ENCODE measurements around the gene ARHGAP5.

DNA sequence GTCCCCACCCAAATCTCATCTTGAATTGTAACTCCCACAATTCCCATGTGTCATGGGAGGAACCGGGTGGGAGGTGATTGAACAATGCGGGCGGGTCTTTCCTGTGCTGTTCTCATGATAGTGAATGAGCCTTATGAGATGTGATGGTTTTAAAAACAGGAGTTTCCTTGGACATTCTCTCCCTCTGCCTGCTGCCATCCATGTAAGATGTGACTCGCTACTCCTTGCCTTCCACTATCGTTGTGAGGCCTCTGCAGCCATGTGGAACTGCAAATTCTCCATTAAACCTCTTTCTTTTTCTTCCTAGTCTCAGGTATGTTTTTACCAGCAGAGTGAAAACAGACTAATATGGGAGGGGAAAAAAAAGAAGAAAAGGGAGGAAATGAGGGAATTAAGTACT, 22.6 kb upstream of the ARHGAP5 start:
- TF ChIP-seq, protein P1, sequence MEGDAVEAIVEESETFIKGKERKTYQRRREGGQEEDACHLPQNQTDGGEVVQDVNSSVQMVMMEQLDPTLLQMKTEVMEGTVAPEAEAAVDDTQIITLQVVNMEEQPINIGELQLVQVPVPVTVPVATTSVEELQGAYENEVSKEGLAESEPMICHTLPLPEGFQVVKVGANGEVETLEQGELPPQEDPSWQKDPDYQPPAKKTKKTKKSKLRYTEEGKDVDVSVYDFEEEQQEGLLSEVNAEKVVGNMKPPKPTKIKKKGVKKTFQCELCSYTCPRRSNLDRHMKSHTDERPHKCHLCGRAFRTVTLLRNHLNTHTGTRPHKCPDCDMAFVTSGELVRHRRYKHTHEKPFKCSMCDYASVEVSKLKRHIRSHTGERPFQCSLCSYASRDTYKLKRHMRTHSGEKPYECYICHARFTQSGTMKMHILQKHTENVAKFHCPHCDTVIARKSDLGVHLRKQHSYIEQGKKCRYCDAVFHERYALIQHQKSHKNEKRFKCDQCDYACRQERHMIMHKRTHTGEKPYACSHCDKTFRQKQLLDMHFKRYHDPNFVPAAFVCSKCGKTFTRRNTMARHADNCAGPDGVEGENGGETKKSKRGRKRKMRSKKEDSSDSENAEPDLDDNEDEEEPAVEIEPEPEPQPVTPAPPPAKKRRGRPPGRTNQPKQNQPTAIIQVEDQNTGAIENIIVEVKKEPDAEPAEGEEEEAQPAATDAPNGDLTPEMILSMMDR (IDR thresholded peaks at IDR 0.05; ENCODE audit: low read length), result no peak
- no peak for TF ChIP-seq EZH2phosphoT487 (IDR thresholded peaks at IDR 0.05; ENCODE audit: low read length)
